Liver (tissue), 9 donors: ENCODE results near the gene SURF2. TPM values are rescaled to one million over a fixed set of nuclear protein-coding genes. Genes with fewer than 3 reads are reported as not detected.

ENCODE experiments used
- DNase-seq: peaks from one replicate; pipeline ENCODE4 v3.0.0-alpha.2; 2017; ENCODE audit warnings: low spot score
- H3K27ac ChIP-seq, 2 donors: one replicate each; pipeline ENCODE4 v1.7.0; 2013; ENCODE audit warnings: inconsistent platforms in 2 of 2, low read length in 2 of 2, control low read depth in 1 of 2, low read depth in 1 of 2, mild to moderate bottlenecking in 1 of 2
- H3K27me3 ChIP-seq, 4 donors: one replicate each; pipeline versions ENCODE4 v1.6.1 to v1.7.0; 2013; ENCODE audit warnings: low read length in 3 of 4, inconsistent platforms in 1 of 4, mild to moderate bottlenecking in 1 of 4, moderate library complexity in 1 of 4; ENCODE audit not compliant: control insufficient read depth in 4 of 4, insufficient read depth in 4 of 4
- H3K36me3 ChIP-seq, 4 donors: one replicate each; pipeline versions ENCODE4 v1.6.1 to v1.7.0; 2013; ENCODE audit warnings: low read length in 3 of 4, mild to moderate bottlenecking in 3 of 4, low read depth in 1 of 4, moderate library complexity in 1 of 4; ENCODE audit not compliant: control insufficient read depth in 4 of 4, insufficient read depth in 3 of 4
- H3K4me1 ChIP-seq, 4 donors: one replicate each; pipeline versions ENCODE4 v1.6.1 to v1.7.0; 2013; ENCODE audit warnings: low read length in 3 of 4, mild to moderate bottlenecking in 3 of 4, moderate library complexity in 1 of 4; ENCODE audit not compliant: control insufficient read depth in 4 of 4, insufficient read depth in 4 of 4
- H3K4me3 ChIP-seq, 3 donors: one replicate each; pipeline versions ENCODE4 v1.6.1 to v1.7.0; 2013; ENCODE audit warnings: low read length in 3 of 3, control low read depth in 1 of 3, low read depth in 1 of 3, mild to moderate bottlenecking in 1 of 3
- H3K9ac ChIP-seq, 2 donors: one replicate each; pipeline ENCODE4 v1.7.0; 2013; ENCODE audit warnings: low read length in 2 of 2, mild to moderate bottlenecking in 2 of 2, moderate library complexity in 2 of 2, control low read depth in 1 of 2, low read depth in 1 of 2
- H3K9me3 ChIP-seq, 4 donors: one replicate each; pipeline versions ENCODE4 v1.6.1 to v1.7.0; 2013; ENCODE audit warnings: low read length in 3 of 4; ENCODE audit not compliant: control insufficient read depth in 4 of 4
- FOXA1 ChIP-seq: IDR thresholded peaks from 2 replicates; pipeline ENCODE4 v1.6.1; 2016; ENCODE audit warnings: antibody characterized with exemption
- FOXA2 ChIP-seq: IDR thresholded peaks from 2 replicates; pipeline ENCODE4 v1.6.1; 2016; ENCODE audit warnings: antibody characterized with exemption
- GABPA ChIP-seq, 2 donors: IDR thresholded peaks in 1 of 2; conservative IDR thresholded peaks in 1 of 2; 2 replicates each; pipeline ENCODE4 v1.6.1; 2016; ENCODE audit warnings: antibody characterized with exemption in 2 of 2, mild to moderate bottlenecking in 1 of 2, moderate library complexity in 1 of 2
- HNF4A ChIP-seq, 2 donors: conservative IDR thresholded peaks; 2 replicates each; pipeline ENCODE4 v1.6.1; 2016; ENCODE audit warnings: antibody characterized with exemption in 2 of 2, mild to moderate bottlenecking in 2 of 2
- JUND ChIP-seq, 2 donors: IDR thresholded peaks; 2 replicates each; pipeline ENCODE4 v1.6.1; 2016; ENCODE audit warnings: antibody characterized with exemption in 2 of 2
- NR2F2 ChIP-seq: IDR thresholded peaks from 2 replicates; pipeline ENCODE4 v1.6.1; 2016; ENCODE audit warnings: antibody characterized with exemption
- RAD21 ChIP-seq, 2 donors: IDR thresholded peaks; 2 replicates each; pipeline ENCODE4 v1.6.1; 2016; ENCODE audit warnings: antibody characterized with exemption in 2 of 2, mild to moderate bottlenecking in 2 of 2
- RXRA ChIP-seq, 2 donors: IDR thresholded peaks; 2 replicates each; pipeline ENCODE4 v1.6.1; 2017 to 2018; ENCODE audit warnings: antibody characterized with exemption in 2 of 2, mild to moderate bottlenecking in 1 of 2
- SP1 ChIP-seq: IDR thresholded peaks from 2 replicates; pipeline ENCODE4 v1.6.1; 2018; ENCODE audit warnings: antibody characterized with exemption, mild to moderate bottlenecking
- TAF1 ChIP-seq: conservative IDR thresholded peaks from 2 replicates; pipeline ENCODE4 v1.6.1; 2016; ENCODE audit warnings: antibody characterized with exemption, mild to moderate bottlenecking
- YY1 ChIP-seq: IDR thresholded peaks from 2 replicates; pipeline ENCODE4 v1.6.1; 2016; ENCODE audit warnings: antibody characterized with exemption, mild to moderate bottlenecking
- WGBS: extraction: QIAGEN DNeasy Blood & Tissue Kit; methylation state at CpG from one replicate; pipeline ENCODE4 v1.1.7; 2013; 5-methylcytosine and 5-hydroxymethylcytosine counted together
- polyA plus RNA-seq, 2 donors: library from polyadenylated mRNA; stranded (reverse) in 1 of 2; unstranded in 1 of 2; fragments of 200-250 nt in 1 of 2; fragments of >200 nt in 1 of 2; fragmentation: Nextera tagmentation in 1 of 2; extraction: Ambion mirVana in 1 of 2; gene quantifications; one replicate each; pipeline versions ENCODE4 v1.2.1 to v1.2.3, GENCODE V29; 2013 to 2015
- total RNA-seq, 2 donors: library from RNA; depleted of rRNA; stranded (reverse); fragments of >200 nt; gene quantifications; one replicate each; pipeline ENCODE4 v1.2.3, GENCODE V29; 2014
- TF ChIP-seq, protein P1 (sequence below): fragments of 150-350 bp; IDR thresholded peaks from 2 replicates; pipeline ENCODE4 v1.5.1; 2017; ENCODE audit warnings: improper control_type of control experiment, low read depth, low read length; ENCODE audit not compliant: missing input control
- TF ChIP-seq, protein P2 (sequence below): IDR thresholded peaks from 2 replicates; pipeline ENCODE4 v1.6.1; 2016; ENCODE audit warnings: antibody characterized with exemption
- TF ChIP-seq, protein P3 (sequence below): IDR thresholded peaks from 2 replicates; pipeline ENCODE4 v1.6.1; 2016; ENCODE audit warnings: antibody characterized with exemption
- TF ChIP-seq, protein P4 (sequence below): IDR thresholded peaks from 2 replicates; pipeline ENCODE4 v1.6.1; 2016; ENCODE audit warnings: antibody characterized with exemption
- TF ChIP-seq, protein P5 (sequence below): IDR thresholded peaks from 2 replicates; pipeline ENCODE4 v1.6.1; 2016; ENCODE audit warnings: antibody characterized with exemption, mild to moderate bottlenecking
- donor health status: healthy.
- donor health status: healthy.
- donor health status: healthy.
- donor health status: healthy.
- donor health status: healthy.

The SURF2 gene
- total and polyA plus RNA-seq, 4 donors: 6.0 to 15.8 (median 13.7) TPM

DNA sequence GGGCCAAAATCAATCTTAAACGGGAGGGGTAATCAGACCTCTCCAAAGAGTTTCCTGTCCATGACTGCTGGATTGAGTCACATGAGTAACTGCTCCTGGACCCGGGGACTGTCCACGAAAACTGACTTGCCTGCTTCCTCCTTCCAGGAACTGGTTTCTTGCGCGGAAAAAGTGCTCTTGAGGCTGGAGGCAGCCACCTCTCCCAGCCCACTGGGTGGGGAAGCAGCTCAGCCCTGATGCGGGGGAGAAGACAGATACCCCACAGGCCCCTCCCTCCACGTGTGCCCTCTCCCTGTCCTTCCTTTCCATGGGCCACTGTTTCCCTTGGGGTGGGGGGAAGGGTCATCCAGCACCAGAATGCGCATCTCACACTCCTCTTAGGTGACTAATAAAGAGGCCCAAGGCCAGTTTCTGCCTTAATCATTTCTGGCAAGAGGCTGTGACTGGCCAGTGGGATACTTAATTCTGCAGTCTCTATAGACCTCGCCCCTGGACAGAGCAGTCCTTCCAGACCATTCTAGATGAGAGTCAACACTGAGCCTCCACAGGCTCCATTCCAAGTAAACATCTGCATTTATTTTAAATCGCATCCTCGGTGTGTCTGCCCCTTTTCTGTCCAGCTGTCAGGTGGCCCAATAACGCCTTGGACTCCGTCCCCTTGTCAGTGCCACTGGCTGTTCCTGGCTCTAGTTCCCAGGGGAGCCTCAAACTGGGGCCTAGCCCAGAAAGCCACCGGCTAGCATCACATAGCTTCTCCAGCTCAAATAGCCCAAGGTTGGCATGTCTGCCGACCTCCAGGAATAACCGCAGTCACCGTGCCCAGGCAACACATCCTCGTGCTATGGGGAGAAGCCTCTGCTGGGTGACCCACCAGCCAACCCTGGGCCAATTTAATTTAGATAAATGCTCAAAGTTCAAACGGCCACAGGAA, 49.4 kb downstream of the SURF2 start:
- Histone ChIP-seq H3K4me1 (peaks cover 0 to 17% (median 9%) of the 10 kb centered on the region in 4 donors), H3K4me3 (no peak overlapping the region), H3K27ac (peak overlapping the region; percentile 28 to 46), H3K27me3 (no peaks in the 10 kb centered on the region), H3K9ac (no peak overlapping the region), H3K36me3 (peaks cover 7 to 33% (median 15%) of the 10 kb centered on the region in 4 donors), H3K9me3 (no peaks in the 10 kb centered on the region)
- WGBS: 59% methylated on average over 19 of the region's 19 CpGs
- DNase-seq: no peak
- TF ChIP-seq FOXA2 (no peak), GABPA (IDR thresholded peaks at IDR 0.05 in 1 of 2, conservative IDR thresholded peaks at IDR 0.05 in 1 of 2) (peak in 1 of 2 donors; percentile 39), HNF4A (conservative IDR thresholded peaks at IDR 0.05) (peak in 1 of 2 donors; percentile 11)

DNA sequence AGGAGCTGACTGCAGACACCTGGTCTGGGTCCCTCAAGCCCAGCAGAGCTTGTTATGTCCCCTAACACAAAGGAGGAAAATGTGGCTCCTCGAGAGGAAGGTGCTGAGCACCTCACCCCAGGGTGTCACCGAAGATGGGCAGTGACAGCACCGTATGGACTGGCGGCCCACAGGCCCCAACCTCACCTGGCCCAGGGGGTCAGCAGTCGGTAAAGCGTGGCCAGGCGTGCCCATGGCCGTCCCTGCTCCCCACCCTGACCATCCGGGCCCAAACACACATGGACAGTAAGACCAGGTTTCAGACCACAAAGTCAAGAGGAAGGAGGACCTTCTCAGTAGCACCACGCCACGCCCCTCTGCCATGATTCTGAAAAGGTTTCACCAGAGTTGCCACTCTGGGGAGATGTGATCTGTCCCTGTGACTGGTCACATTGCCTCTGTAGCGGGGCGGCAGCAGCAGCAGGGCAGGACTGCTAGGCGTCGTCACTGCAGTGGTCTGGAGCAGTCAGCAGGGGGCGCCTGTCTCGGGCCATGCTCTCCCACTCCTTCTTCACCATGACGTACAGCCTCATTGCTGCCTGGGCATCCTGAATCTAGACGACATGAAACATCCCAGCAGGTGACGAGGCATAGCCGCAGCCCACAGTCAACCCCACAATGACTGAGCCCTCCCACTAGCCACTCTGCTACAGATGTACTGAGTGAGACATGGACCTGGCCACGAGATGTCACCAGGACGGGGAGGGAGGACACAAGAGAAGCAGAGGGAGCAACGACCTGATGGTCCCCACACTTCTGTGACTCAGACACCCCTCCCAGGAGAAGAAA, 50.3 kb downstream of the SURF2 start:
- no peaks in the 10 kb centered on the region for H3K27me3 ChIP-seq
- peak; percentile 81 for DNase-seq
- peaks cover 7 to 39% (median 20%) of the 10 kb centered on the region in 4 donors for H3K36me3 ChIP-seq
- TF ChIP-seq, protein P1, sequence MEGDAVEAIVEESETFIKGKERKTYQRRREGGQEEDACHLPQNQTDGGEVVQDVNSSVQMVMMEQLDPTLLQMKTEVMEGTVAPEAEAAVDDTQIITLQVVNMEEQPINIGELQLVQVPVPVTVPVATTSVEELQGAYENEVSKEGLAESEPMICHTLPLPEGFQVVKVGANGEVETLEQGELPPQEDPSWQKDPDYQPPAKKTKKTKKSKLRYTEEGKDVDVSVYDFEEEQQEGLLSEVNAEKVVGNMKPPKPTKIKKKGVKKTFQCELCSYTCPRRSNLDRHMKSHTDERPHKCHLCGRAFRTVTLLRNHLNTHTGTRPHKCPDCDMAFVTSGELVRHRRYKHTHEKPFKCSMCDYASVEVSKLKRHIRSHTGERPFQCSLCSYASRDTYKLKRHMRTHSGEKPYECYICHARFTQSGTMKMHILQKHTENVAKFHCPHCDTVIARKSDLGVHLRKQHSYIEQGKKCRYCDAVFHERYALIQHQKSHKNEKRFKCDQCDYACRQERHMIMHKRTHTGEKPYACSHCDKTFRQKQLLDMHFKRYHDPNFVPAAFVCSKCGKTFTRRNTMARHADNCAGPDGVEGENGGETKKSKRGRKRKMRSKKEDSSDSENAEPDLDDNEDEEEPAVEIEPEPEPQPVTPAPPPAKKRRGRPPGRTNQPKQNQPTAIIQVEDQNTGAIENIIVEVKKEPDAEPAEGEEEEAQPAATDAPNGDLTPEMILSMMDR: peak; percentile 87
- TF ChIP-seq, protein P2, sequence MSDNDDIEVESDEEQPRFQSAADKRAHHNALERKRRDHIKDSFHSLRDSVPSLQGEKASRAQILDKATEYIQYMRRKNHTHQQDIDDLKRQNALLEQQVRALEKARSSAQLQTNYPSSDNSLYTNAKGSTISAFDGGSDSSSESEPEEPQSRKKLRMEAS: no peak
- TF ChIP-seq YY1 (no peak), FOXA1 (no peak), NR2F2 (no peak), TAF1 (no peak), HNF4A (conservative IDR thresholded peaks at IDR 0.05) (no peak), RAD21 (IDR thresholded peaks at IDR 0.05) (peak; percentile 78 to 91), JUND (IDR thresholded peaks at IDR 0.05) (no peak), RXRA (IDR thresholded peaks at IDR 0.05) (peak; percentile 68 to 70), FOXA2 (no peak), SP1 (no peak)
- TF ChIP-seq, protein P3, sequence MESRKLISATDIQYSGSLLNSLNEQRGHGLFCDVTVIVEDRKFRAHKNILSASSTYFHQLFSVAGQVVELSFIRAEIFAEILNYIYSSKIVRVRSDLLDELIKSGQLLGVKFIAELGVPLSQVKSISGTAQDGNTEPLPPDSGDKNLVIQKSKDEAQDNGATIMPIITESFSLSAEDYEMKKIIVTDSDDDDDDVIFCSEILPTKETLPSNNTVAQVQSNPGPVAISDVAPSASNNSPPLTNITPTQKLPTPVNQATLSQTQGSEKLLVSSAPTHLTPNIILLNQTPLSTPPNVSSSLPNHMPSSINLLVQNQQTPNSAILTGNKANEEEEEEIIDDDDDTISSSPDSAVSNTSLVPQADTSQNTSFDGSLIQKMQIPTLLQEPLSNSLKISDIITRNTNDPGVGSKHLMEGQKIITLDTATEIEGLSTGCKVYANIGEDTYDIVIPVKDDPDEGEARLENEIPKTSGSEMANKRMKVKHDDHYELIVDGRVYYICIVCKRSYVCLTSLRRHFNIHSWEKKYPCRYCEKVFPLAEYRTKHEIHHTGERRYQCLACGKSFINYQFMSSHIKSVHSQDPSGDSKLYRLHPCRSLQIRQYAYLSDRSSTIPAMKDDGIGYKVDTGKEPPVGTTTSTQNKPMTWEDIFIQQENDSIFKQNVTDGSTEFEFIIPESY: no peak
- TF ChIP-seq, protein P4, sequence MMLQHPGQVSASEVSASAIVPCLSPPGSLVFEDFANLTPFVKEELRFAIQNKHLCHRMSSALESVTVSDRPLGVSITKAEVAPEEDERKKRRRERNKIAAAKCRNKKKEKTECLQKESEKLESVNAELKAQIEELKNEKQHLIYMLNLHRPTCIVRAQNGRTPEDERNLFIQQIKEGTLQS: no peak
- TF ChIP-seq, protein P5, sequence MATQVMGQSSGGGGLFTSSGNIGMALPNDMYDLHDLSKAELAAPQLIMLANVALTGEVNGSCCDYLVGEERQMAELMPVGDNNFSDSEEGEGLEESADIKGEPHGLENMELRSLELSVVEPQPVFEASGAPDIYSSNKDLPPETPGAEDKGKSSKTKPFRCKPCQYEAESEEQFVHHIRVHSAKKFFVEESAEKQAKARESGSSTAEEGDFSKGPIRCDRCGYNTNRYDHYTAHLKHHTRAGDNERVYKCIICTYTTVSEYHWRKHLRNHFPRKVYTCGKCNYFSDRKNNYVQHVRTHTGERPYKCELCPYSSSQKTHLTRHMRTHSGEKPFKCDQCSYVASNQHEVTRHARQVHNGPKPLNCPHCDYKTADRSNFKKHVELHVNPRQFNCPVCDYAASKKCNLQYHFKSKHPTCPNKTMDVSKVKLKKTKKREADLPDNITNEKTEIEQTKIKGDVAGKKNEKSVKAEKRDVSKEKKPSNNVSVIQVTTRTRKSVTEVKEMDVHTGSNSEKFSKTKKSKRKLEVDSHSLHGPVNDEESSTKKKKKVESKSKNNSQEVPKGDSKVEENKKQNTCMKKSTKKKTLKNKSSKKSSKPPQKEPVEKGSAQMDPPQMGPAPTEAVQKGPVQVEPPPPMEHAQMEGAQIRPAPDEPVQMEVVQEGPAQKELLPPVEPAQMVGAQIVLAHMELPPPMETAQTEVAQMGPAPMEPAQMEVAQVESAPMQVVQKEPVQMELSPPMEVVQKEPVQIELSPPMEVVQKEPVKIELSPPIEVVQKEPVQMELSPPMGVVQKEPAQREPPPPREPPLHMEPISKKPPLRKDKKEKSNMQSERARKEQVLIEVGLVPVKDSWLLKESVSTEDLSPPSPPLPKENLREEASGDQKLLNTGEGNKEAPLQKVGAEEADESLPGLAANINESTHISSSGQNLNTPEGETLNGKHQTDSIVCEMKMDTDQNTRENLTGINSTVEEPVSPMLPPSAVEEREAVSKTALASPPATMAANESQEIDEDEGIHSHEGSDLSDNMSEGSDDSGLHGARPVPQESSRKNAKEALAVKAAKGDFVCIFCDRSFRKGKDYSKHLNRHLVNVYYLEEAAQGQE: no peak
- no peak overlapping the region for H3K9ac ChIP-seq
- no peaks in the 10 kb centered on the region for H3K9me3 ChIP-seq
- no peak overlapping the region for H3K4me3 ChIP-seq
- H3K4me1 ChIP-seq: peaks cover 0 to 17% (median 9%) of the 10 kb centered on the region in 4 donors
- peak overlapping the region in 1 of 2 donors; percentile 28 for H3K27ac ChIP-seq
- 58% methylated on average over 24 of the region's 24 CpGs for WGBS
